ENCODE data around the gene LRP1B.

DNA sequence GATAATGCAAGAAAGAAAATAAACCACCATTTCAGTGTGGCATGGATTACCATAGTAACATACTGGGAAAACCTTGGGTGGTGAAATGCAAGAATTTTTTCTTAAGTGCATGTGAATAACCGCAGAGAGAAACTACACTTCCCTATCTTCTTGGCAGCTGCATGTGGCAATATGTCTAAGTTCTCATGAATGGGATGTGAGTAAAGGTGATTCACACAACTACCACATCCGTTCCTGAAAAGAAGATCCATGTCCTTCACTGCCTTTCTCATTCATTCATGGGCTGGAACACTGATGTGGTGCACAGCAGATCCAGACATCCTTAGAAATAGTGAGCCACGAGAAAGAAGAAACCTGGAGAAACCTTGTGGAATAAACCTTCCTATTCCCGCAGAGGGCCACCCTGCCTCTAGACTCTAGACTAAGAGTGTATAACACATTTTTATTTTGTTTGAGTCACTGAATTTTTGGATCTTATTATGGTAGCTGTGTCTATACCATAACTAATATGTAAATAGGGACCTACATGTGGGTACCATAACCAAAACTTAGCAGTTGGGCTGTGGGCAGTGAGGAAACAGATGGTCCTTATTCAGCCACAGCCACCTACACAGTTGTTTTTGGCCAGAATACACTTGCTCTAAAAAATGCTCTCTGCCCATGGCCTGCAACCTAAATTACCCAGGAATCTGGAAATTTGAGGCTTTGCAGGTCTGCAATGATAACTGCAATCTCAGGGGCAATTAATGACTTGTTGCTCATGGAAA, 573.3 kb downstream of the LRP1B start:
- TF ChIP-seq, protein P1, sequence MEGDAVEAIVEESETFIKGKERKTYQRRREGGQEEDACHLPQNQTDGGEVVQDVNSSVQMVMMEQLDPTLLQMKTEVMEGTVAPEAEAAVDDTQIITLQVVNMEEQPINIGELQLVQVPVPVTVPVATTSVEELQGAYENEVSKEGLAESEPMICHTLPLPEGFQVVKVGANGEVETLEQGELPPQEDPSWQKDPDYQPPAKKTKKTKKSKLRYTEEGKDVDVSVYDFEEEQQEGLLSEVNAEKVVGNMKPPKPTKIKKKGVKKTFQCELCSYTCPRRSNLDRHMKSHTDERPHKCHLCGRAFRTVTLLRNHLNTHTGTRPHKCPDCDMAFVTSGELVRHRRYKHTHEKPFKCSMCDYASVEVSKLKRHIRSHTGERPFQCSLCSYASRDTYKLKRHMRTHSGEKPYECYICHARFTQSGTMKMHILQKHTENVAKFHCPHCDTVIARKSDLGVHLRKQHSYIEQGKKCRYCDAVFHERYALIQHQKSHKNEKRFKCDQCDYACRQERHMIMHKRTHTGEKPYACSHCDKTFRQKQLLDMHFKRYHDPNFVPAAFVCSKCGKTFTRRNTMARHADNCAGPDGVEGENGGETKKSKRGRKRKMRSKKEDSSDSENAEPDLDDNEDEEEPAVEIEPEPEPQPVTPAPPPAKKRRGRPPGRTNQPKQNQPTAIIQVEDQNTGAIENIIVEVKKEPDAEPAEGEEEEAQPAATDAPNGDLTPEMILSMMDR (IDR thresholded peaks at IDR 0.05; ENCODE audit: low read depth, low read length, poor library complexity, severe bottlenecking) = no peak
- no peak for TF ChIP-seq EZH2phosphoT487 (IDR thresholded peaks at IDR 0.05; ENCODE audit: borderline replicate concordance, low read length)
